GM18499 (cell line): ENCODE results near the gene SLC6A17.

ENCODE experiments used
- ATAC-seq: cut with Tn5 transposase; IDR thresholded peaks from one replicate; pipeline ENCODE4 v1.9.1; 2021; ENCODE audit warnings: moderate number of reproducible peaks; ENCODE audit not compliant: insufficient read depth, unreplicated experiment

SLC6A17 gene

DNA sequence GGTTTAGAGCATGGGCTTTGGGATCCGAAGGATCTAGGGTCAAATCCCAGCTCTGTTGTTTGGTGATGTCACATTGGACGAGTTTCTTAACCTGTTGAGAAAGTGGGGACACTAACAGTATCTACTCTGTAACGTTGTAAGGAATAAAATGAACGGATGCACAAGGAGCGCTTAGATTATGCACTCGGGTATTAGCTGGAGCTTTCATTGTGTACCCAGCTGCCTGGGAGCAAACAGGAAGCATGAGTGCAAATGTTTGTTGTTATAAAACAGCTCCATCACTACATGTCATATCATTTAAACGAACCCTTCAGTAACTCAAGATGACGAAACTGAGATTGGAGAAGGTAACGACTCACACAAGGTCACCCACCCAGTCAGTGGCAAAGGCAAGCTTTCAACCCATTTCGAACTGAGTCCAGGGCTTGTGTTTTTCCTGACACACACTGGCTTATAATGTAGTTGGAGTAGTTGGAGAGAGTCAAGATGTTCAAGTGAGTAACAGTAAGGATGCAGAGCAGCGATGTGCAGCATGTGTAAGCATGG lies 16.2 kb upstream of the SLC6A17 start:
- ATAC-seq: no peak

DNA sequence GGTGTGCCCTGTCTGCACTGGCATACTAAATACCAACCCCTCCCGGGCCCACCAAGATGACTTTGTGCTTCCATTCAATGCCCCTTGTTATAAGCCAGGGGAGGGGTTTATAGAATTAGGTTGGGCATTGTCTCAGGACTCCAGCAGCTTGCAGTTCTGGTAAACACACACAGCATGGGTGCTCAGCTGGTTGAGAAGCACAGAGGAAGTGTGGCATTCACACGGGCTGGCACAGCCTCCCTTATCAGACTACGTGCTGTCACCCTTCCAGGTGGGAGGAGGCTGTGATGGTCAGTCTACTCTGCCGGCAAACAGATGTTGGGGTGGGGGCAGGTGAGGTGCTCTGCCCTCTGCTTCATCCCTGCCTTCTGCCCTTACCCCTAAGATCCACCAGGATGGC lies 15.0 kb upstream of the SLC6A17 start:
- ATAC-seq: no peak

- ATAC-seq: no peak
Measured at GRCh38 chr1:110135666-110136065, 14.6 kb upstream of the SLC6A17 start.

GRCh38 chr1:110136911-110137310 lies 13.4 kb upstream of the SLC6A17 start:
- no peak for ATAC-seq

- no peak for ATAC-seq
Measured at GRCh38 chr1:110138956-110139355, 11.3 kb upstream of the SLC6A17 start.

DNA sequence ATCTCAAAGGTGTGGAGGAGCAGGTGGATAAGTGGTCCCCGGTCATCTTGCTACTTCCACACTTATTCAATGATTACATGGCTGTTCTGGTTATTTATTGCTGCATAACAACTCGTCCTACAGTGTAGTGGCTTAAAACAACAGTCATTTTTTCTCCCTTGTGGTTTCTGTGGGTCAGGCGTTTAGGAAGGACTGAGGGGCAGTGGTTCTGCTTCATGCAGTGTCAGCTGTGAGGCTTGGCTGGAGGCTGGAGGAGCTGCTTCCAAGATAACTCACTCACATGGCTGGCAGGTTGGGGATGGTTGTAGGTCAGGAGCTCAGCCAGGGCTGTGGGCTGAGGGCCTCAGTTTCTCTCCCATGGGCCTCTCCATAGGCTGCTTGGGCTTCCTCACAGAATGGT lies 5.9 kb upstream of the SLC6A17 start:
- ATAC-seq: no peak

GRCh38 chr1:110148961-110149360 lies 1.3 kb upstream of the SLC6A17 start:
- ATAC-seq: no peak

- no peak for ATAC-seq
Measured at GRCh38 chr1:110151175-110151669, 928 bp downstream of the SLC6A17 start.

- no peak for ATAC-seq
Measured at GRCh38 chr1:110152133-110152785, 2.0 kb downstream of the SLC6A17 start.

- ATAC-seq: no peak
Measured at GRCh38 chr1:110153407-110153950, 3.2 kb downstream of the SLC6A17 start.

- no peak for ATAC-seq
Measured at GRCh38 chr1:110155878-110156522, 5.7 kb downstream of the SLC6A17 start.

DNA sequence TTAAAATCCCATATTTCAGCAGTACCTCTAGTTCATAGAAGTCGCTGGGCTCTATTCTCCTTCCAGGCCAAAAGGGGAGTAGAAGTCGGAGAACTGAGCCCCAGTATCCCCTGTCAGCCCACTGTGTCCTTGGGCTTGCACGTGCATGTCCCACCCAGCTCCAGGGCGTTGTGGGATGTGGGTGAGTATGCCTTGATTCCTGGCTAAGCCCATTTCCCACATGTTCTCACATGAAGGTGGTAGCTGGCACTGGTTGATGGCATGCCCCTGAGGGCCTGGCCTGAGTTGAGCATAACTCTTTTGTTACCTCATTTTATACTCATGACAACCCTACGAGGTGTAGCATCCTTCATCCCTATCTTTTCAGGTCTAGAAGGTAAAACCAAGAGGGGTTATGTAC lies 8.0 kb downstream of the SLC6A17 start:
- no peak for ATAC-seq

GRCh38 chr1:110159168-110159567 lies 8.9 kb downstream of the SLC6A17 start:
- ATAC-seq: no peak

GRCh38 chr1:110160538-110161100 lies 10.3 kb downstream of the SLC6A17 start:
- ATAC-seq: no peak

- ATAC-seq: no peak
Measured at GRCh38 chr1:110161165-110161564, 10.9 kb downstream of the SLC6A17 start.

DNA sequence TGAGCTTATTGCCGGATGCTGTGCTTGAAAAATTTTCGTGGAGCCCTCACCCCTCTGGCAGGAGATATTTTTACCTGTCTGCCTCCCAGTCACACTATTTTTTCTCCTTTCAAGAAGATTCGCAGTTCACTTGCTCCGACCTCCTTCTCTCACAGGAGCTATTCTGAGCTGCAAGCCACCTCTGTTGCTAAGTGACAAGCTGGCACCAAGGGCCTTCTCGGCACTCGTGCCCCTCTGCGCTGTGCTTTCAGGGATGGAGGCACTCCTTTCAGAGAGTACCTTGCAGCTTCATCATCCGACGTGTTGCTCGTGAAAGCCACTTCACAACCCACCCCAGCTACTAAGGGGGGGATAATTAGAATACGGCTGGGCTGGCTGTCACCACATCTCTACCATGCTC lies 11.6 kb downstream of the SLC6A17 start:
- no peak for ATAC-seq

DNA sequence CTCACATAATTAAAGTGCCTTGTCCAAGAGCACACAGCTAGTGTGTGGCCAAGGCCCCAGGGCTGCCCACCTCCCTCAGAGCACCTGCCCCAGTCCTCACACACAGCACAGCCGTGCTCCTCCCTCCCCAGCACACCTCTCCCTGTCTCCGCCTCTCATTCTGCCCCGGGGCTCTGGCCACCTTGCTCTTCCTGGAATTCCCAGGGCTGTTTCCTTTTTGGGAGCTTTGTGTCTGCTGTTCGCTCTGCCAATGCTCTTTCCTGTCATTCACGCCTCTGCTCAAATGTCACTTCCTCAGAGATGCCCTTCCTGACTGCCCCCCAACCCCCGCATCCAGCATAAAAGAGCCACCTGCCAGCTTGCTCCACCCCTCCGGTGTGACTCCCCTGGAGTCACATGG lies 13.3 kb downstream of the SLC6A17 start:
- no peak for ATAC-seq

DNA sequence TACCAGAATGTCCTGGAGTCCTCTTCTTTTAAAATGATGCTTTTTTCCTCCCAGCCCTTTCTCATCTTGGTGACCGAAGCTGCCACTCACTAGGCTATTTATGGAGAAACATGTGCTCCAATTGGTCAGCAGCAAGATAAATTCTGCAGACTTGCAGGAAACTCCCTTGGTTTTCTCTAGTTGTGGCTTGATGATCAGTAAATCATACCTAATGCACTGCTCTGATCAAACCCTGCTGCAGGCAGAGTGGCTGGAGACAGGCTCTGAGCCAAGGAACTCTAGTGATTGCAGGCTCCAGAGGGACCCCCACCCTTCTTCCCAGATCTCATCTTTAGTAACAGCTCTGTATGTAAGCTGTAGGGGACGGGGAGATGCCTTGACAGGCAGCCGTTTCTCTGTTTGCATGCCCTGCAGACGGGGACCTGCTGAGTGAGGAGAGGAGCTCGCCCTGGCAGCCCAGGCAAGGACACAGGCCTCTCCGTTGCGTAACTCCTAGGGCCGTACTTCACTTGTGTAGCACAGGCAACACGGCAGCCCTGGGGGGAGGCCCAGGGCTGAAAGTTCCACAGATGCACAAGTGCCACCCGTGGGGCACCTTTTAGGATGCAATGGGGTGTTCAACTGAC lies 14.5 kb downstream of the SLC6A17 start:
- ATAC-seq: no peak

DNA sequence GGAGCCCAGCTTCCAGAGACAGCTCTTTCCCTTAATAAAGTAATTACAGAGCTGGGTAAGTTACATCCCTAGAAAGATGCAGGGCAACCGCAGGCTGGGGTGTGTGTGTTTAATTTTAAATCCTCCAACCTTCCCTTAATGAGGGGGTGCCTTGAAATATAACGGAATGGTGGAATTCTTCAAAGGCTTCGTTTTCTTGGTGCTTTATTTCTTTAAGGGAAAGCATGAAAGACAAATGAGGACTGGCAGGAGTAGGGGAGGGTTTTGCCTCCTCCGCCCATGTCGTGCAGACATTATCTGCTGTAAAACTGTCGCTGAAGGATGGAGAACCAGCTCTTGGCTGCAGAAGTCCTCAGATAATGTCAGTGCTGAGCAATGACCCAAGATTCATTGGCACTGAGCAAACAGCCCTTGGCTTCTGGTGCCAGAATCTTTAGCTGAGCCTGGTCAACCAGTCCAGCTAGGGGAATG lies 15.5 kb downstream of the SLC6A17 start:
- no peak for ATAC-seq

DNA sequence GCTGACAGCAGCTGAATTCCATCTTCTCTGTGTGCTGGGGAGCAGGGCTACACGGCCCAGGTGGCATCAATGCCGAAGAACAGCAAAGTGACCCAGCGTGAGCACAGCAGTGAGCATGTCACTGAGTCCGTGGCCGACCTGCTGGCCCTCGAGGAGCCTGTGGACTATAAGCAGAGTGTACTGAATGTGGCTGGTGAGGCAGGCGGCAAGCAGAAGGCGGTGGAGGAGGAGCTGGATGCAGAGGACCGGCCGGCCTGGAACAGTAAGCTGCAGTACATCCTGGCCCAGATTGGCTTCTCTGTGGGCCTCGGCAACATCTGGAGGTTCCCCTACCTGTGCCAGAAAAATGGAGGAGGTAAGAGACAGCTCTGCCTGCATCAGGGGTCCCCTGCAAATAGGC lies 16.6 kb downstream of the SLC6A17 start:
- ATAC-seq: no peak
